ENCODE results near the gene KAZN. TPM values are rescaled to one million over a fixed set of nuclear protein-coding genes. Genes with fewer than 3 reads are reported as not detected.

The KAZN gene
- total and polyA plus RNA-seq, 10 donors = 20.0 to 245 (median 144) TPM

- H3K4me3 ChIP-seq = no peak overlapping the region
- H3K9me3 ChIP-seq = no peaks in the 10 kb centered on the region
- H3K4me1 ChIP-seq = no peaks in the 10 kb centered on the region
- TF ChIP-seq CTCF (IDR thresholded peaks at IDR 0.05 in 8 of 11, conservative IDR thresholded peaks at IDR 0.05 in 3 of 11) = no peak
- TF ChIP-seq POLR2AphosphoS5 (IDR thresholded peaks at IDR 0.05) = no peak
- TF ChIP-seq POLR2A (IDR thresholded peaks at IDR 0.05) = no peak
- H3K27ac ChIP-seq = no peak overlapping the region
- intact Hi-C loops (cut with DNase I; ENCODE audit: low total_unique reads) = no loop called here
- WGBS, 5 donors = 58 to 67% (median 64%) methylated on average over 9 of the region's 9 CpGs
- no peak for DNase-seq
- H3K36me3 ChIP-seq = no peaks in the 10 kb centered on the region
- H3K27me3 ChIP-seq (replicated peaks in 1 of 7) = no peaks in the 10 kb centered on the region
Measured at GRCh38 chr1:14755518-14756252, 157.2 kb downstream of the KAZN start.

GRCh38 chr1:14756589-14757285 is 158.3 kb downstream of the KAZN start:
- peaks cover 0 to 6% (median under 1%) of the 10 kb centered on the region in 6 donors for H3K4me1 ChIP-seq
- no peaks in the 10 kb centered on the region for H3K36me3 ChIP-seq
- H3K9me3 ChIP-seq = no peaks in the 10 kb centered on the region
- no peak overlapping the region for H3K27ac ChIP-seq
- DNase-seq = no peak
- intact Hi-C loops (cut with DNase I; ENCODE audit: low total_unique reads) = no loop called here
- no peak overlapping the region for H3K4me3 ChIP-seq
- 75 to 84% (median 80%) methylated on average over 6 of the region's 6 CpGs for WGBS, 5 donors
- TF ChIP-seq POLR2A (IDR thresholded peaks at IDR 0.05) (no peak), CTCF (IDR thresholded peaks at IDR 0.05 in 8 of 11, conservative IDR thresholded peaks at IDR 0.05 in 3 of 11) (no peak), POLR2AphosphoS5 (IDR thresholded peaks at IDR 0.05) (no peak)
- no peaks in the 10 kb centered on the region for H3K27me3 ChIP-seq (replicated peaks in 1 of 7)

GRCh38 chr1:14757286-14757625 is 158.8 kb downstream of the KAZN start:
- no peaks in the 10 kb centered on the region for H3K36me3 ChIP-seq
- H3K27ac ChIP-seq = no peak overlapping the region
- intact Hi-C loops (cut with DNase I; ENCODE audit: low total_unique reads) = no loop called here
- DNase-seq = no peak
- no peaks in the 10 kb centered on the region for H3K9me3 ChIP-seq
- no peak for TF ChIP-seq POLR2AphosphoS5 (IDR thresholded peaks at IDR 0.05)
- no peak for TF ChIP-seq CTCF (IDR thresholded peaks at IDR 0.05 in 8 of 11, conservative IDR thresholded peaks at IDR 0.05 in 3 of 11)
- no peak for TF ChIP-seq POLR2A (IDR thresholded peaks at IDR 0.05)
- 58 to 88% (median 77%) methylated on average over 2 of the region's 2 CpGs for WGBS, 5 donors
- no peak overlapping the region for H3K4me3 ChIP-seq
- H3K27me3 ChIP-seq (replicated peaks in 1 of 7) = peaks cover 0 to 5% (median 0%) of the 10 kb centered on the region in 7 donors
- H3K4me1 ChIP-seq = peaks cover 0 to 11% (median 2%) of the 10 kb centered on the region in 6 donors
